Loucy (cell line): Measurements from ENCODE around the gene TOP1.

Source experiments
- EZH2phosphoT487 ChIP-seq: fragments of 200-600 bp; IDR thresholded peaks from 2 replicates; pipeline ENCODE4 v1.6.1; 2018; ENCODE audit warnings: antibody characterized with exemption, mild to moderate bottlenecking, moderate library complexity, borderline replicate concordance
- TF ChIP-seq, protein P1 (sequence below): fragments of 200-600 bp; sonication (generic); conservative IDR thresholded peaks from 2 replicates; pipeline ENCODE4 v1.5.1; 2014; ENCODE audit warnings: mild to moderate bottlenecking, antibody characterized with exemption, low read length

DNA sequence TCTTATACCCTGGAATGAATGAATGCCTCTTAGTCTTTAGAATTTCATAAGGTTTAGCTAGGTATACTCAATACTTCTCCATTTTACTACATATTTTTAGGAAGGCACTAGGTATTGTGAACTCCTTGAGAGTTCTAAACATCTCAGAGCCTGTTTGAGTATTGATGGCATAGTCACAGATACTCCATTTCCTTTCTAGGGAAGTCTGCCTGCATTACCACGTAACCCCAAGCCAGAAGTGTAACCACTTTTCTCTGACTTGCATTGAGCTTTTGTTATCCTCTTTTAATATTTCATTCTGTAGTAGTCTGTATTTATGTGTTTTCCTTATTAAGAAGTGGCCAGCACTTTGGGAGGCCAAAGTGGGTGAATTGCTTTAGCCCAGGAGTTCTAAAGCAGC lies 12.2 kb downstream of the TOP1 start:
- TF ChIP-seq, protein P1, sequence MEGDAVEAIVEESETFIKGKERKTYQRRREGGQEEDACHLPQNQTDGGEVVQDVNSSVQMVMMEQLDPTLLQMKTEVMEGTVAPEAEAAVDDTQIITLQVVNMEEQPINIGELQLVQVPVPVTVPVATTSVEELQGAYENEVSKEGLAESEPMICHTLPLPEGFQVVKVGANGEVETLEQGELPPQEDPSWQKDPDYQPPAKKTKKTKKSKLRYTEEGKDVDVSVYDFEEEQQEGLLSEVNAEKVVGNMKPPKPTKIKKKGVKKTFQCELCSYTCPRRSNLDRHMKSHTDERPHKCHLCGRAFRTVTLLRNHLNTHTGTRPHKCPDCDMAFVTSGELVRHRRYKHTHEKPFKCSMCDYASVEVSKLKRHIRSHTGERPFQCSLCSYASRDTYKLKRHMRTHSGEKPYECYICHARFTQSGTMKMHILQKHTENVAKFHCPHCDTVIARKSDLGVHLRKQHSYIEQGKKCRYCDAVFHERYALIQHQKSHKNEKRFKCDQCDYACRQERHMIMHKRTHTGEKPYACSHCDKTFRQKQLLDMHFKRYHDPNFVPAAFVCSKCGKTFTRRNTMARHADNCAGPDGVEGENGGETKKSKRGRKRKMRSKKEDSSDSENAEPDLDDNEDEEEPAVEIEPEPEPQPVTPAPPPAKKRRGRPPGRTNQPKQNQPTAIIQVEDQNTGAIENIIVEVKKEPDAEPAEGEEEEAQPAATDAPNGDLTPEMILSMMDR: no peak
- TF ChIP-seq EZH2phosphoT487: no peak
